Keratinocyte (primary cell): ENCODE results near the gene RHOBTB3. TPM values are rescaled to one million over a fixed set of nuclear protein-coding genes. Genes with fewer than 3 reads are reported as not detected.

Source experiments
- DNase-seq: peaks from one replicate; pipeline ENCODE4 v3.0.0-alpha.2; 2011; ENCODE audit warnings: low read depth, missing footprints, low spot score
- FAIRE-seq: peaks from 2 replicates; lab custom pipeline; 2011; peaks lifted over from hg19 to GRCh38; lab: Jason Lieb, UNC
- H2AFZ ChIP-seq: 2 replicates; pipeline ENCODE4 v1.6.0; 2012; ENCODE audit warnings: low read length, control low read depth, inconsistent platforms; ENCODE audit not compliant: control insufficient read depth
- H3K27ac ChIP-seq: 2 replicates; pipeline ENCODE4 v1.5.1; 2011; ENCODE audit warnings: low read length; ENCODE audit not compliant: control insufficient read depth, insufficient read depth
- H3K27me3 ChIP-seq: 3 replicates; pipeline ENCODE4 v1.6.0; 2011; ENCODE audit warnings: low read length; ENCODE audit not compliant: control insufficient read depth, insufficient read depth; ENCODE audit errors: extremely low read depth
- H3K36me3 ChIP-seq, 2 experiments: 2 replicates in 1 of 2; 3 replicates in 1 of 2; pipeline ENCODE4 v1.5.1; 2011; ENCODE audit warnings: low read length in 2 of 2, mild to moderate bottlenecking in 1 of 2; ENCODE audit not compliant: control insufficient read depth in 2 of 2, insufficient read depth in 2 of 2; ENCODE audit errors: extremely low read depth in 1 of 2
- H3K4me1 ChIP-seq: 3 replicates; pipeline ENCODE4 v1.5.1; 2011; ENCODE audit warnings: low read length; ENCODE audit not compliant: control insufficient read depth, insufficient read depth; ENCODE audit errors: extremely low read depth
- H3K4me2 ChIP-seq: 3 replicates; pipeline ENCODE4 v1.6.0; 2011; ENCODE audit warnings: low read depth, low read length; ENCODE audit not compliant: control insufficient read depth, insufficient read depth; ENCODE audit errors: extremely low read depth
- H3K4me3 ChIP-seq, 3 experiments: fragments of 200-600 bp in 1 of 3; sonication (generic) in 1 of 3; 2 replicates in 2 of 3; 3 replicates in 1 of 3; pipeline ENCODE4 v1.5.1; 2011 to 2016; ENCODE audit warnings: low read length in 3 of 3, mild to moderate bottlenecking in 3 of 3, control low read depth in 2 of 3, inconsistent platforms in 1 of 3, low read depth in 1 of 3, mixed read lengths in 1 of 3, mixed run types in 1 of 3, moderate library complexity in 1 of 3; ENCODE audit not compliant: control insufficient read depth in 2 of 3, insufficient read depth in 2 of 3; ENCODE audit errors: extremely low read depth in 1 of 3
- H3K79me2 ChIP-seq: 2 replicates; pipeline ENCODE4 v1.6.0; 2012; ENCODE audit warnings: low read length; ENCODE audit not compliant: control insufficient read depth, insufficient read depth
- H3K9ac ChIP-seq: 3 replicates; pipeline ENCODE4 v1.6.0; 2011; ENCODE audit warnings: low read length; ENCODE audit not compliant: control insufficient read depth, insufficient read depth; ENCODE audit errors: extremely low read depth
- H3K9me1 ChIP-seq: 3 replicates; pipeline ENCODE4 v1.6.0; 2011; ENCODE audit warnings: low read length; ENCODE audit not compliant: control insufficient read depth, insufficient read depth; ENCODE audit errors: extremely low read depth
- H3K9me3 ChIP-seq: 2 replicates; pipeline ENCODE4 v1.5.1; 2012; ENCODE audit warnings: low read depth, low read length; ENCODE audit not compliant: control insufficient read depth
- H4K20me1 ChIP-seq: 3 replicates; pipeline ENCODE4 v1.6.0; 2011; ENCODE audit warnings: low read length; ENCODE audit not compliant: control insufficient read depth, insufficient read depth; ENCODE audit errors: extremely low read depth
- EZH2 ChIP-seq: IDR thresholded peaks from one replicate; pipeline ENCODE4 v1.6.1; 2012; ENCODE audit warnings: inconsistent platforms, mild to moderate bottlenecking, low read length, moderate library complexity
- dilution Hi-C: fragments of 300-500 bp; cut with MboI; formaldehyde crosslinking; loops from one replicate; pipeline ENCODE4 v1.7.0; 2020; ENCODE audit warnings: low sequenced_read_pairs; ENCODE audit not compliant: extremely low pct_ligation_motif_present
- polyA plus RNA-seq, 5 experiments: library from polyadenylated mRNA; depleted of rRNA in 3 of 5; stranded (reverse) in 3 of 5; stranded (forward) in 1 of 5; unstranded in 1 of 5; fragments of >200 nt; gene quantifications; 1 replicate in 1 of 5; 2 replicates in 3 of 5; 3 replicates in 1 of 5; pipeline versions ENCODE4 v1.2.1 to v1.2.3, GENCODE V29; 2011 to 2012; ENCODE audit warnings: missing spikeins in 2 of 5, low read depth in 1 of 5, low replicate concordance in 1 of 5
- TF ChIP-seq, protein P1 (sequence below), 3 experiments: IDR thresholded peaks in 1 of 3; conservative IDR thresholded peaks in 1 of 3; optimal IDR thresholded peaks in 1 of 3; 2 replicates in 2 of 3; 3 replicates in 1 of 3; pipeline versions ENCODE3 to v1.5.1; 2011; ENCODE audit warnings: low read length in 3 of 3, mild to moderate bottlenecking in 3 of 3, moderate library complexity in 2 of 3, control low read depth in 1 of 3, inconsistent platforms in 1 of 3; ENCODE audit not compliant: insufficient read depth in 2 of 3; ENCODE audit errors: extremely low read depth in 1 of 3

Gene RHOBTB3
- polyA plus RNA-seq, 1 donor (not counting 4 experiments of a cell fraction or from before 2014, with no cell fraction given) = 4.7 TPM

GRCh38 chr5:95779611-95780010, 48.5 kb downstream of the RHOBTB3 start:
- Histone ChIP-seq H2AFZ (no peak overlapping the region), H3K4me1 (no peaks in the 10 kb centered on the region), H3K79me2 (no peaks in the 10 kb centered on the region), H3K9me3 (no peaks in the 10 kb centered on the region), H3K9ac (no peak overlapping the region), H4K20me1 (no peaks in the 10 kb centered on the region), H3K4me3 (no peak overlapping the region), H3K9me1 (no peaks in the 10 kb centered on the region), H3K27ac (no peak overlapping the region), H3K36me3 (no peaks in the 10 kb centered on the region), H3K27me3 (no peaks in the 10 kb centered on the region), H3K4me2 (no peak overlapping the region)
- dilution Hi-C loops = no loop called here
- TF ChIP-seq EZH2 = no peak
- no peak for DNase-seq
- FAIRE-seq = no peak

- no peak overlapping the region for H3K4me2 ChIP-seq
- no peak overlapping the region for H3K9ac ChIP-seq
- H3K9me3 ChIP-seq = no peaks in the 10 kb centered on the region
- H3K79me2 ChIP-seq = no peaks in the 10 kb centered on the region
- no peak for TF ChIP-seq EZH2
- TF ChIP-seq, protein P1, sequence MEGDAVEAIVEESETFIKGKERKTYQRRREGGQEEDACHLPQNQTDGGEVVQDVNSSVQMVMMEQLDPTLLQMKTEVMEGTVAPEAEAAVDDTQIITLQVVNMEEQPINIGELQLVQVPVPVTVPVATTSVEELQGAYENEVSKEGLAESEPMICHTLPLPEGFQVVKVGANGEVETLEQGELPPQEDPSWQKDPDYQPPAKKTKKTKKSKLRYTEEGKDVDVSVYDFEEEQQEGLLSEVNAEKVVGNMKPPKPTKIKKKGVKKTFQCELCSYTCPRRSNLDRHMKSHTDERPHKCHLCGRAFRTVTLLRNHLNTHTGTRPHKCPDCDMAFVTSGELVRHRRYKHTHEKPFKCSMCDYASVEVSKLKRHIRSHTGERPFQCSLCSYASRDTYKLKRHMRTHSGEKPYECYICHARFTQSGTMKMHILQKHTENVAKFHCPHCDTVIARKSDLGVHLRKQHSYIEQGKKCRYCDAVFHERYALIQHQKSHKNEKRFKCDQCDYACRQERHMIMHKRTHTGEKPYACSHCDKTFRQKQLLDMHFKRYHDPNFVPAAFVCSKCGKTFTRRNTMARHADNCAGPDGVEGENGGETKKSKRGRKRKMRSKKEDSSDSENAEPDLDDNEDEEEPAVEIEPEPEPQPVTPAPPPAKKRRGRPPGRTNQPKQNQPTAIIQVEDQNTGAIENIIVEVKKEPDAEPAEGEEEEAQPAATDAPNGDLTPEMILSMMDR (optimal IDR thresholded peaks at IDR 0.05 in 1 of 3, IDR thresholded peaks at IDR 0.05 in 1 of 3, conservative IDR thresholded peaks at IDR 0.05 in 1 of 3; ENCODE audit: extremely low read depth in 1 of 3, insufficient read depth in 2 of 3, low read length in 3 of 3) = no peak
- H3K4me1 ChIP-seq = no peaks in the 10 kb centered on the region
- no peak overlapping the region for H2AFZ ChIP-seq
- H3K36me3 ChIP-seq = no peaks in the 10 kb centered on the region
- no peak overlapping the region for H3K27ac ChIP-seq
- H4K20me1 ChIP-seq = no peaks in the 10 kb centered on the region
- no peak for FAIRE-seq
- H3K9me1 ChIP-seq = no peaks in the 10 kb centered on the region
- H3K27me3 ChIP-seq = no peaks in the 10 kb centered on the region
- no peak overlapping the region for H3K4me3 ChIP-seq
- dilution Hi-C loops = no loop called here
- no peak for DNase-seq
Measured at GRCh38 chr5:95780597-95780996, 49.5 kb downstream of the RHOBTB3 start.

- DNase-seq = no peak
- H3K4me3 ChIP-seq = no peak overlapping the region
- H3K27ac ChIP-seq = no peak overlapping the region
- H3K9me3 ChIP-seq = no peaks in the 10 kb centered on the region
- peak overlapping the region; percentile 55 for H2AFZ ChIP-seq
- no peaks in the 10 kb centered on the region for H4K20me1 ChIP-seq
- no peak for TF ChIP-seq EZH2
- TF ChIP-seq, protein P1 (optimal IDR thresholded peaks at IDR 0.05 in 1 of 3, IDR thresholded peaks at IDR 0.05 in 1 of 3, conservative IDR thresholded peaks at IDR 0.05 in 1 of 3; ENCODE audit: extremely low read depth in 1 of 3, insufficient read depth in 2 of 3, low read length in 3 of 3) = peak; percentile 81 to 93 (median 88)
- H3K4me1 ChIP-seq = no peaks in the 10 kb centered on the region
- no peaks in the 10 kb centered on the region for H3K9me1 ChIP-seq
- no peaks in the 10 kb centered on the region for H3K27me3 ChIP-seq
- H3K79me2 ChIP-seq = no peaks in the 10 kb centered on the region
- no peaks in the 10 kb centered on the region for H3K36me3 ChIP-seq
- H3K9ac ChIP-seq = no peak overlapping the region
- peak; percentile 55 for FAIRE-seq
- dilution Hi-C loops = no loop called here
- peak overlapping the region; percentile 39 for H3K4me2 ChIP-seq
Measured at GRCh38 chr5:95781101-95781583, 50.0 kb downstream of the RHOBTB3 start.
